ENCODE results near the gene PGA3.

- TF ChIP-seq POLR2AphosphoS5 (IDR thresholded peaks at IDR 0.05; ENCODE audit: low read depth, low read length) (no peak), REST (IDR thresholded peaks at IDR 0.05; ENCODE audit: insufficient read depth in 1 of 2, low read depth in 2 of 2, low read length in 2 of 2) (no peak), SIN3A (IDR thresholded peaks at IDR 0.05; ENCODE audit: borderline replicate concordance, insufficient read depth, low read length) (no peak), FOXP2 (optimal IDR thresholded peaks at IDR 0.05; ENCODE audit: borderline replicate concordance, extremely low read depth, extremely low read length, insufficient read depth) (no peak)
Observed at GRCh38 chr11:61168042-61168688, 35.1 kb upstream of the PGA3 start.

All from PFSK-1 (cell line).